ENCODE data around the gene ITGAV.
"Not testable (repeated sequence)": the region's sequence is repeated elsewhere in the genome, so short reads cannot be mapped to it uniquely, and the experiment has no call there.

Gene ITGAV

GRCh38 chr2:186560254-186560653 is 29.6 kb upstream of the ITGAV start:
- no peak for DNase-seq (ENCODE audit: low read depth)
- TF ChIP-seq, protein P1, sequence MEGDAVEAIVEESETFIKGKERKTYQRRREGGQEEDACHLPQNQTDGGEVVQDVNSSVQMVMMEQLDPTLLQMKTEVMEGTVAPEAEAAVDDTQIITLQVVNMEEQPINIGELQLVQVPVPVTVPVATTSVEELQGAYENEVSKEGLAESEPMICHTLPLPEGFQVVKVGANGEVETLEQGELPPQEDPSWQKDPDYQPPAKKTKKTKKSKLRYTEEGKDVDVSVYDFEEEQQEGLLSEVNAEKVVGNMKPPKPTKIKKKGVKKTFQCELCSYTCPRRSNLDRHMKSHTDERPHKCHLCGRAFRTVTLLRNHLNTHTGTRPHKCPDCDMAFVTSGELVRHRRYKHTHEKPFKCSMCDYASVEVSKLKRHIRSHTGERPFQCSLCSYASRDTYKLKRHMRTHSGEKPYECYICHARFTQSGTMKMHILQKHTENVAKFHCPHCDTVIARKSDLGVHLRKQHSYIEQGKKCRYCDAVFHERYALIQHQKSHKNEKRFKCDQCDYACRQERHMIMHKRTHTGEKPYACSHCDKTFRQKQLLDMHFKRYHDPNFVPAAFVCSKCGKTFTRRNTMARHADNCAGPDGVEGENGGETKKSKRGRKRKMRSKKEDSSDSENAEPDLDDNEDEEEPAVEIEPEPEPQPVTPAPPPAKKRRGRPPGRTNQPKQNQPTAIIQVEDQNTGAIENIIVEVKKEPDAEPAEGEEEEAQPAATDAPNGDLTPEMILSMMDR (IDR thresholded peaks at IDR 0.05; ENCODE audit: insufficient read depth, low read depth, low read length, missing control alignments) = no peak
- H3K4me3 ChIP-seq (ENCODE audit: low read length) = no peak overlapping the region

- TF ChIP-seq, protein P1 (IDR thresholded peaks at IDR 0.05; ENCODE audit: insufficient read depth, low read depth, low read length, missing control alignments) = no peak
- peak; percentile 64 for DNase-seq (ENCODE audit: low read depth)
- no peak overlapping the region for H3K4me3 ChIP-seq (ENCODE audit: low read length)
These were observed 28.2 kb upstream of the ITGAV start for GRCh38 chr2:186561467-186562208.

DNA sequence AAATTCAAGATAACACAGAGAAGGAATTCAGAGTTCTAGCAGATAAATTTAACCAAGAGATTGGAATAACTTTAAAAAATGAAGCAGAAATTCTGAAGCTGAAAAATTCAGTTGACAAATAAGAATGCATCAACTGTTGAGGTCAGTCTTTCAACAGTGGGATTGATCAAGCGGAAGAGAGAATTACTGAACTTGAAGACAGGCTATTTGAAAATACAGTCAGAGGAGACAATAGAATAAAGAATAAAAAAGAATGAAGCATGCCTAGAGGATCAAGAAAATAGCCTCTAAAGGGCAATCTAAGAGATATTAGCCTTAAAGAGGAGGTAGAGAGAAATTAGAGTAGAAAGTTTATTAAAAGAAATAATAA is 27.7 kb upstream of the ITGAV start:
- TF ChIP-seq, protein P1 (IDR thresholded peaks at IDR 0.05; ENCODE audit: insufficient read depth, low read depth, low read length, missing control alignments) = no peak
- no peak for DNase-seq (ENCODE audit: low read depth)
- H3K4me3 ChIP-seq (ENCODE audit: low read length) = no peak overlapping the region

DNA sequence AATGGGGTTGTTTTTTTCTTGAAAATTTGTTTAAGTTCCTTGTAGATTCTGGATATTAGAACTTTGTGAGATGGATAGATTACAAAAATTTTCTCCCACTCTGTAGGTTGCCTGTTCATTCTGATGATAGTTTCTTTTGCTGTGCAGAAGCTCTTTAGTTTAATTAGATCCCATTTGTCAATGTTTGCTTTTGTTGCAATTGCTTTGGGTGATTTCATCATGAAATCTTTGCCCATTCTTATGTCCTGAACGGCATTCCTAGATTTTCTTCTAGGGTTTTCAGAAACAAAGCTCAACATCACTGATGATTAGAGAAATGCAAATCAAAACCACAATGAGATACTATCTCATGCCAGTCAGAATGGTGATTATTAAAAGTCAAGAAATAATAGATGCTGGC is 21.3 kb upstream of the ITGAV start:
- not testable (repeated sequence) for H3K4me3 ChIP-seq (ENCODE audit: low read length)
- peak; percentile 56 for DNase-seq (ENCODE audit: low read depth)

DNA sequence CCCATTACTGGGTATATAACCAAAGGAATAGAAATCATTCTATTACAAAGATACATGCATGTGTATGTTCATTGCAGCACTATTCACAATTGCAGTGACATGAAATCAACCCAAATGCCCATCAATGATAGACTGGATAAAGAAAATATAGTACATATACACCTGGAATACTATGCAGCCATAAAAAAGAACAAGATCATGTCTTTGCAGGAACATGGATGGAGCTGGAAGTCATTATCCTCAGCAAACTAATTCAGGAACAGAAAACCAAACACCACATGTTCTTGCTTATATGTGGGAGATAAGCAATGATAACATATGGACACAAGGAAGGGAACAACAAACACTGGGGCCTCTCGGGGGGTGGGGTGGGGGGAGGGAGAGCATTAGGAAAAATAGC is 20.7 kb upstream of the ITGAV start:
- DNase-seq (ENCODE audit: low read depth); H3K4me3 ChIP-seq (ENCODE audit: low read length): not testable (repeated sequence)

GRCh38 chr2:186569897-186570296 is 20.0 kb upstream of the ITGAV start:
- DNase-seq (ENCODE audit: low read depth) = no peak
- TF ChIP-seq, protein P1 (IDR thresholded peaks at IDR 0.05; ENCODE audit: insufficient read depth, low read depth, low read length, missing control alignments) = no peak
- no peak overlapping the region for H3K4me3 ChIP-seq (ENCODE audit: low read length)

DNA sequence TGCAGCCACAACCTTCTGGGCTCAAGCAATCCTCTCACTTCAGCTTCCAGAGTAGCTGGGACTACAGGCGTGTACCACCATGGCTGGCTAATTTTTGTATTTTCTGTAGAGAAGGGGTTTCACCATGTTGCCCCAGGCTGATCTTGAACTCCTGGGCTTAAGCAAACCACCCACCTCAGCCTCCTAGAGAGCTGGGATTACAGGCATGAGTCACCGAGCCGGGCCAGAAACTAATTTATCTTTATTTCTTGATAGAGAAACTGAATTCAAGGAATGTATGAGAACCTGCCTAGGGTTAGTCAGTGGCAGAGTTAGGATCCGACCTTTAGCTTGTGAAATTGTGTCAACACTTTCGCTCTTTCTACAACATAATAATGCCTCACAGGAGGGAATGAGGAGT is 19.3 kb upstream of the ITGAV start:
- no peak overlapping the region for H3K4me3 ChIP-seq (ENCODE audit: low read length)
- DNase-seq (ENCODE audit: low read depth) = peak; percentile 96

GRCh38 chr2:186572705-186573104 is 17.2 kb upstream of the ITGAV start:
- peak; percentile 96 for DNase-seq (ENCODE audit: low read depth)
- no peak overlapping the region for H3K4me3 ChIP-seq (ENCODE audit: low read length)
- TF ChIP-seq, protein P1 (IDR thresholded peaks at IDR 0.05; ENCODE audit: insufficient read depth, low read depth, low read length, missing control alignments) = no peak

More for the DNA sequence above, 19.3 kb upstream of the ITGAV start:
- TF ChIP-seq, protein P1 (IDR thresholded peaks at IDR 0.05; ENCODE audit: insufficient read depth, low read depth, low read length, missing control alignments) = no peak
